Measurements from ENCODE around the gene DUS1L.

The DUS1L gene

DNA sequence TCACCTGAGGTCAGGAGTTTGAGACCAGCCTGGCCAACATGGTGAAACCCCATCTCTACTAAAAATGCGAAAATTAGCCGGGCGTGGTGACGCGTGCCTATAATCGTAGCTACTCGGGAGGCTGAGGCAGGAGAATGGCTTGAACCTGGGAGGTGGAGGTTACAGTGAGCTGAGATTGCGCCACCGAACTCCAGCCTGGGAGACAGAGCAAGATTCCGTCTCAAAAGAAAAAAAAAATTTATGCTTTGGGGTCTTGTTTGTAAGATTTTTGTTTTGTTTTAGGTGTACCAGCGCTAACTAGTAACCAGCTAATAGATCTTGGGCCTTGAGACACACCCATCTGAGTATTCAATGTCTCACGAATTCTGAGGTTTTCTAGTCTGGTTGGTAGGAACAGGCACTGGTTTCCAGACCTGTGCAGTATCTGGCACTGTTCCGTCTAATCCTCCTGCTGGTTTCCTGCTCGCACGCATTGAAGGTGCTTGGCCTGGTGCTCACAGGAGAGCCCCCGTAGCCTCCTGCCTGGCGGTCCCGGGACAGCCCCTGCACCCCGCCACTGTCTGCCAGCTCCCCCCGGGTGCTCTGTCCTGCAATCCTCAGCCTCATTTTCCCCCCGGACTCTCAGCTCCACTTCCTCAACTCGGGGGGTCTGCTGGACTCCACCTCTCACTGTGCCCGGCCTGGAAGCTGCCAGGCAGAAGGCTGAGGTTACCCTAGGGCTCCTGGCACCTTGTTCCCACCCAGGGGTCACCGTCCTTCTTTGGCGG lies 10.6 kb upstream of the DUS1L start:
- DNase-seq = no peak

DNA sequence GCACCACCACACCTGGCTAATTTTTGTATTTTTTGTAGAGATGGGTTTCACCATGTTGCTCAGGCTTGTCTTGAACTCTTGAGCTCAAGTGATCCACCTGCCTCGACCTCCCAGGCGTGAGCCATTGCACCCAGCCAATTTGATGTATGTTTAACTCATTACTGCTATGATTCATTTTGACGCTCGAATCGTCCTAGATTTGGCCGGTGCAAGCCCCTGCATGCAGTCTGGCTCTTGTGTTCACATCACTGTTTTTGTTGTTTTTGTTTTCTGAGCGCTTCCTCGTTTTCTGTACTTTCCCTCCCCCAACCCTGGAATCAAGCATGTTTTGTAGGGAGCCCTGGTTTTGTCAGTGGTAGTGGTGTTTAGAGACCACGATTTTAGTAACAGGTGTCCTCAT lies 7.8 kb upstream of the DUS1L start:
- DNase-seq = no peak

DNA sequence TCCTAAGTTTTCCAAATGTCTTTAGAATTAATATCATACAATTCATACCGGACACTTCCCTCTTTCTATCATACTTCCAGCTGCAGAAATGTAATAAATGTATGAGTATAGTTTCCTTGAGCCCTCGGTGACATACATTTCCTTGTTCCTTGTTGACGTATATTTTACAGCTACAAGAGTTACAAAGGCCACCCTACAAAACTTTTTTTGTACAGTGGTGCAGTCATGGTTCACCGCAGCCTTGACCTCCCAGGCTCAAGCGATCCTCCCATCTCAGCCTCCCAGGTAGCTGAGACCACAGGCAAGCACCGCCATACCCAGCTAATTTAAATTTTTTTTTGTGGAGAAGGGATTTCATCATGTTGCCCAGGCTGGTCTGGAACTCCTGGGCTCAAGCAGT lies 7.2 kb upstream of the DUS1L start:
- no peak for DNase-seq

DNA sequence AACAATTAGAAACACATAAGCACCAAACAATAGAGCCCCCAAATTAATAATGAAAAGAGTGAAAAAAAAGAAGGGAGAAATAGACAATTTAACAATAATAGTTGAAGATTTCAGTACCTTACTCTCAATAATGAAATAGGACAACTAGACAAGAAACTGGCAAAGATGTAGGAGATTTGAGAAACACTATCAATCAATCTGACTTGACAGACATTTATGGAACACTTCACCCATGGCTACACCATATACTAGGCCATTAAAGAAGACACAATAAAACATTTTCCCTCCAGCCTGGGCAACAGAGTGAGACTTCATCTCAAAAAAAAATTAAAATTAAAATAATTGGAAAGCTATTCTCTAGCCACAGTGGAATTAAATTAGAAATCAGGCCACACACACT lies 5.0 kb upstream of the DUS1L start:
- DNase-seq = no peak

DNA sequence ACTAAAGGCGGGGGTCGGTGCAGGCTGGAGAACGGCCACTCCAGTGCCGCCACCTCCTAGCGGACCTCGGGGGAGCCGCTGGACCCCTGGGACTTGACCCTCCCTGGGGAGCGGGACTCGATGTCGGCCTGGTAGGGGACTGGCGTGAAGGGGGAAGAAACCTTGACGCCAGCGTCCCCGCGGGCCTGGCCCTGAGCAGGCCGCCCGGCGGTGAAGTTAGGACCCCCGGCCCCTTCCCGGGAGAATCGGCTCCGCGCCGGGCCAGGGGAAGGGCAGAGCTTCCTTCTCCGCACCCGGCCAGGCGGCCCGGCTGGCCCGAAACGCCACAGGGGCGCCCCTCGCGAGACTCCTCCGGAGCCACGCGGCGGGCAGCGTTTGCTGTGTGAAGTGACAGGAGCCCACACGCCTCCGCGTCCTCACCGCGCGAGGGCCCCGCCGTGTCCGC lies 389 bp downstream of the DUS1L start:
- DNase-seq = no peak

DNA sequence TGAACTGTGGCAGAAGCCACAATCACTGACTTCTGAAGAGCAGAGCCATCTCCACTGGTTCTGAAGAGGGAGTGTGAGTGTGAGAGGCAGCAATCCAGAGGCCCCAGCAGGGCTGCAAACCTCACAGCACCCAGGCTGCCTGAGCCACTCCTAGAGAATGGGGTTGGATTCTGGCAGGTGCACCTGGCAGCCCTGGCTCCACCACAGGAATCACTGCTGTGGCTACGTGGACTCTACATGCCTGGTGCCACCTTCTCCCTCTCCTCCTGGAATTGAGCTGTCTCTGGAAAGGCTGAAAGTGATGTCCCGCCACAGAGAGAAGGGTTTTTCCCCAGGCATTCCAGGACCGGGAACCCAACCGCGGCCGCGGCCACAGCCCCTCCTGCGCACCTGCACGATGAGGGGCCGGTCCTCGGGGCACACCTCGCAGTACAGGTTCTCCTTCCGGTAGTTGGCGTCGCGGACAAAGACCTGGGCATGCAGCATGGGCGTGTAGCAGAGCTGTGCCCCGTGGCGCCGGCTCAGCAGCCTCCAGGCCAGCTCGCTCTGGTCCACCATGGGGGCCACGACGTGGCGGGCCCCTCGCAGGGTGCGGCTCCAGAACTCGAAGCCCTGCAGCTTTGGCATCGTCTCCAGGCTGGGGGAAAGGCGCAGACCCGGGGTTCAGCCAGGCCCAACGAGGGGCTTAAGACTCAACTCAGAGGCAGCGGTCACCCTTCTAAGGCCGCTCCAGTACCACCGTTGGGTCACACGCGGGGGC lies 991 bp downstream of the DUS1L start:
- no peak for DNase-seq

DNA sequence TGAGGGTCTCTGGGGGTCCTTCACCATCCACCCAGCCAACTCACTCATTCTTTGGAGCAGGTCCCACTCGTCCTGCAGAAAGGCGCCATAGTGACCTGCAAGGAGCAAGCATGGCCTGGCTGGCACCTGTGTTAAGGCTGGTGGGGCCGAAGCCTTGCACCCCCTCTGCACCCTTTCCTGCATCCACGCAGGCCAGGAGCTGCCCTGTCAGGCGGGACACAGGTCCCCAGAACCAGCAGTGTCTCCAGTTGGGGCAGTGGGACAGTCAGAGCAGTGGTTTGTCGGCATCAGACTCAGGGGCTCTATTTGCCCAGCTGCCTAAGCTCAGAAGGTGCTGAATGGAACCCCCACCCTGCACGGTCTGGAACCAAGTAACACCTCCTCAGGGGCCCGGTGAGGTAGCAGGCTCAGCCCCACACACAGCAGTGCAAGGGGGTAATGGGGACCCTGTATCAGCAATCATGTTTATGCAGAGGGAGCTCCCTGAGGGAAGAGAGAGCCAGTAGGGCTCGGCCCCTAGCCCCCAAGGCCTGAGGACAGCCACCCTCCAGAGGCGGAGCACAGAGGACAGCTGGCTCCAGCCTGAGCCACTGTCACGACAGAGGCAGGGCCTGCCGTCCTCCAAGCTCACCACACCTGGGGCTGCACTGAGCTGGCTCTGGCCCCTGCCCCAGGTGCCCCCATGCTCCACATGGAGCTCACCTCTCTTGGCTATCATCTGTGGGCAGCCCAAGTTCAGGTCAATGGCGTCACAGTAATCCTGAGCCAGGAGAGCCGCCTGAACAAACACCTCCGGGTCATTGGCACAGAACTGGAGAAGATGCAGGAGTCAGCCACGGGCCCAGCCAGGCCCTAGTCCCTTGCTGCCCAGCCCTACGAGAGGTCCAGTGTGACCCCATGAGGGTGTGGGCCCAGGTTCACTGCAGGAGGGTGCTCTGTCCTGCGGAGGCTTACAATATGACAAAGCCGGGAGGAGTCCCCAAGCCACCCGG lies 1.9 kb downstream of the DUS1L start:
- DNase-seq = no peak

DNA sequence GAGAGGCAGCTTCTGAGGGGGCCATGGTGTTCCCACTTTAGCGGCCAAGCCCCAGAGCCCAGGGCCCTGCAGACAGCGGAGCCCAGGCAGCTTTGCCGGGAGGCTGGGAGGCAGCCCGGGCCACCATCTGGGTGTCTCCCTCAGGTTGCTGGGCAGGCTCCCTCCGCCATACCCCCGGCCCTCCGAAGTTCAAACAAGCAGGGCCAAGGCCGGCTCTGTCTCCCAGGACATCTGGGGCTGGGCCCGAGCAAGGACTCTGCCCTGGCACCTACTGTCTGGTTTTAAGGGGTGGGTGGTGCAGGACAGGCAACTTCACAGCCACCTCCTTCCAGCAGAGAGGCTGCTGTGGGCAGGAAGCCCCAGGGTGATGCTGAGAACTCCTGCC lies 2.6 kb downstream of the DUS1L start:
- DNase-seq = no peak

DNA sequence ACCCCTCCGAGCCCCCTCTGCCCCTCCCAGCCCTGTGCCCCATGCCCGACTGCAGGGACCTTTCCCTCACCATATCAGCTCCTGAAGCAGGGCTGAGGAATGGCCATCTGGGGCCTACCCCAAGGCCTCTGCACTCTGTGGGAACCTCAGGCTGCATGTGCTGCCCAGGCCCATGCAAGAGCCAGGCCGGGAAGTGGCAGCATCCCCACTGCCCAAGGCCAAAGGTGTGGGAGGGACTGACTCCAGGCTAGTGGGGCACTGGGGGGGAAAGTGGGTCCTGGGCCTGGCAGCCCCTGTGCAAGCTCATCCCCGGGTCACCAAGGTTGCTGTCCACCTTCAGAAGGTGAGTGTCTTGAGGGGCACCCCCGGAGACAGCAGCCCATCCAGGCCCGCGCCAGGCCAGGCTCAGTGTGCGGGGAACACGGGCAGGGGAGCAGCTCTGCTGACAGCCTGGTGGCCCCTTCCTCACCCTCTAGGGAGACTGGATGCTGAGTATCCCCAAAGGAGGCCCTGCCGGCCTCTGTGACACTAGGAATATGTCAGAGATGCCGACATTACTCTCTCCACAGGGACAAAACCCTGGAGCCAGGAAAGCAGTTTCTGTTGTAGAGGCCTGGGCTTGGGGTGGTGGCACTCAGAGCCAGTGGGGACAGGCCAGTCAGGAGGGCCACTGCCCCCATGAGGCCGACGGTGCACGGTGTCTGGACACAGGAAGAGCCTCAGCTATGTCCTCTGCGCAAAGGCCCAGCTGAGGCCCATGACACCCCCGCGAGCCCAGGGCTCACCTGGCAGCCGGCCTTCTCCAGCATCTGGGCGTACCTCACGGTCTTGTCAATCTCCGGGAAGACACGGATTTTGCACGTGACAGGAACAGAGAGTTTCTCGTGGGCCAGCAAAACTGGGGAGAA lies 3.3 kb downstream of the DUS1L start:
- DNase-seq = no peak

DNA sequence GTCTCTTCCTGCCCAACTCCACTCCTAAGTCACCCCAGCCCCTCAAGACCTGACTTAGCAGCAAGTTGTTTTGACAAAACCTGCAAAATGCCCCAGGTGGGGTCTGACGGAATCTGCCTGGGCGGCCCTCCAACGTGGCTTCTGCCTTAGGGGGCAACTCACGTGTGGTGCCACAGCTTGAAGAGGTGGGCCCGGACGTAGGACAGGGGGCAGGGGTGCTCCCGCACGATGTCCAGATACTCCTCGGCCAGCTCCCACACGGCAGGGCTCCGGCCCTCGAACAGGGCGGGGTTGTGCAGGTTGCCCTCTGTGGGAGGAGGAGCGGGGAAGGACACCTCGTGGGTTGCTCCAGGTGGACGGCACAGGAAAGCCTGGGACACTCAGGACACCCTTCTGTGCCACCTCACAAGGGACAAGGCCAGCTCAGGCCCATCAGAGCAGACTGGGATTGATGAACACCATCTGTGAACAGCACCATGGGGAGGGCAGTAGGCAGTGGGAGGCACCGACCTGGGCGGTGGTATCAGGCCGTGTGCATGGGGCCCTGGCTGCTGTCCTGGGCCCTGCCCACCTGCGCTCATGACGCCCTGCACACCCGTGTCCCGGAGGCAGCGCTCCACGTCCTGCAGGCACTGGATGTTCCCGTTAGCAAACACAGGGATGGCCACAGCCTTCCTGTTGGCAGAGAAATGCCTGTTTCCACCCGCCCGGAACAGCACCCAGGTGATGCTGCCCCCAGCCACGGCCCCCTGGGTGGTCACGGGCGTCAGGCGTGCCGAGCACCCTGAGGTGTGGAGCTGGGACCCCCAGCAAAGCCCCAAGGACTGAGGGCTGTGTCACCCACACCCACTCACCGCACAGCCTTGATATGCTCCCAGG lies 4.3 kb downstream of the DUS1L start:
- DNase-seq = no peak

DNA sequence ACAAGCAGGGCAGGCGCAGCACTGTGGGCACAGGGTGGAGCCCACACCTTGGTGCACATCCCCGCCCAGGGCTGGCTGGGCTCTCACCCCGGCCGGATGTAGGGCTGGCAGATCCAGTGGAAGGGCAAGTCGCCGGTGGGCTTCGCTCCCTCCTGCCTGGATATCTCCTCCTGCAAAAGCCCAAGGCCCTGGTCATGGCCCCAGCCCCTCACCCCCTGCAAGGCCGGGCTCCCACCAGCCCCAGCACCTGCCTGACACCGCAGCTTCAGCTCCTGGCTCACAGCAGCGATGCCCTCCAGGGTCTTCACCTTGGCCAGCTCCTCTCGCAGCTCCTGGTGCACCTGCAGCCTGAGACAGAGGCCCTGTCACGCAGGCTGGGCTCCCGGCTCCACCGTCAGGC lies 5.0 kb downstream of the DUS1L start:
- no peak for DNase-seq

DNA sequence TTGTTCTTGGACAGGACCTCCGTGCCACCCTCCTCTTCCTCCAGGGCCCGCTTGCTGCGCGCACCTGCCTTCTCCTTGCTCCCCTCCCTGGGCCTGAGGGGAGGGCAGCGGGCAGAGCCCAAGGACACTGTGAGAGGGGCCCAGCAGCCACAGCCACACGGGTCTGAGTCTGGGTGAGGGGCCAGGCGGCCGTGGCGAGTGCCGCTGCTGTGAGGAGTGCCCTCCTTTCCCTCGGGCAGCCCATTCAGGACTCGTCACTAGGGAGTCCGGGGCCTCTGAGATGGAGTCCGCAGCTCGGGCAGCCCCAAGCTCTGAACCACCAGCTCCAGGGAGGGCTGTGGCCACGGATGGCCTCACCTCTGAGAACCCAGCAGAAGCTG lies 5.6 kb downstream of the DUS1L start:
- DNase-seq = no peak

DNA sequence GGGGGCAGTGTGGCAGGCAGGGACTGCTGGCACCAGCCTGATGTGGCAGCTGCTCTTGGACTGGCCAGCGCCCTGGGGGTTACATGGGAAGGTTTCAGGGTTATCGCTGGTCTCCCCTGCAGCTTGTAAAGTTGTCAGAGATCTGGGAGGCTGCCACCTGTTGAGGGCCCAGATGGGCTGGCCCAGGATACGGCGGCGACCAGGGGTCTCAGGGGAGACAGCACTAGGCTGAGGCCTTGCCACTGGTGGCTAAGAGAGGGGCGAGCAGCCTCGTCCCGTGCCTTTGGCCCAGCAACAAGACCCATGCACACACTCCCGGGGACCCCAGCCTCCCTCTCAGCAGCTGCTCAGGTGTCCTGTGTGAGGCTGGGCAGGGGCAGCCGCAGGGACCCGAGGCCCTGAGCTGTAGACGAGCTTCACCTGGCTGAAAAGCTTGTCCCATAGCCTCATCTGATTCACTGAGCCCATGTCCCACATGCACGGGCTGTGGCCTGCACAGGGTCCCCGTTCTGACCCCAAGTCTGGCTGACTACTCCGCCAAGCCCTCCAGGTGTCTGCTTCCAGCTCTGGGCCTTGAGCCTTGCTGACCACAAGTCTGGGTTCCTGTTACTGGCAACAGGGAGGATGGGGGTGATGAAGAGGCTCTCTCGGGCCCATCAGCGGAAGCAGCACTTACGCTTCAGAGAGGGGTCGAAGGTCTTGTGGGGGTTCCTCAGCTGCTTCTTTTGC lies 6.2 kb downstream of the DUS1L start:
- no peak for DNase-seq

DNA sequence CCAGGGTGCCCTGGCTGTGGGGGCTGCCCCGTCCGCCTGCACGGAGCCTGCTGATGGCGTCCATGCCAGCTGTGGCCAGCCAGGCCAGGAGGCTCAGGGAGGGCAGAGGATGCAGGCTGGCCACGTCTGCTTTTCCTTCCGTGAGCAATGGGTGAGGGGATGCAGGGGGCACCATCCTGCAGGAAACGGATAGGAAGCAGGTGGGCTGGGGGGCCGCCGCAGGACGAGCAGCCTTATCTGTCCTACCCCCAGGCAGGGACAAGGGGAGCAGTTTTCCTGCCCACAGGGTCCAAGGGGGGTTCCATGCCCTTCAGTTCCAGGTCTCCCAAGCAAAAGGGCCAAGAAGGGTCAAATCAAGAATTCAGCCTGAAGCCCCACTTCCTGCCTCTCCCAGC lies 6.8 kb downstream of the DUS1L start:
- DNase-seq = no peak

DNA sequence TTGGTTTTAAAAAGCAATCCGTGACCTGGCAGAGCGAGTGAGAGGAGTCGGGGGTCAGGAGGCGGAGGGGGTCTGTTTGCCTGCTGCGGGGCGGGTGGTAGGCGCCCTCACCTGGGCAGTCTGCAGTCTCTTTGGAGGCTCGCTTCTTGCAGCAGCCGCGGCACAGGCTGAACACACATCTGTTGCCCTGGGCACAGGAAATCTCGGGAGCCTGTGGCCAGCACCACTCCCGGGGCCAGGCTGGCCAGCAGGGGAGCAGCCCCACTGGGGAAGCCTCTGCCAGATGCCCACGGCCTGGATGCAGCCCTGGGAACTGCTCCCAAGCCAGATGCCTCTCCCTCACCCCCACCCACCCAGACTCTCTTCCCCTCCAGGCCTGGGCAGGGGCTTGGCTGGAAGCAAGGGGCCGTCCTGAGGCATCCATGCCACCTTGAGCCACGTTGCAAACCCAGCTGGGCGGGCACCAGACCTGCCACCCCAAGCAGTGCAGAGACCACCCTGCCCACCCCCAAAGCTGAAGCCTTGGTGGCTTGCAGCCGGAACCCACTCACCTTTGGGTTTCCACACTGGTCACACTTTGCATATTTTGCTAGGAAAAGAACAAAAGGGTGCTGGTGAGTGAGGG lies 7.3 kb downstream of the DUS1L start:
- DNase-seq = no peak

DNA sequence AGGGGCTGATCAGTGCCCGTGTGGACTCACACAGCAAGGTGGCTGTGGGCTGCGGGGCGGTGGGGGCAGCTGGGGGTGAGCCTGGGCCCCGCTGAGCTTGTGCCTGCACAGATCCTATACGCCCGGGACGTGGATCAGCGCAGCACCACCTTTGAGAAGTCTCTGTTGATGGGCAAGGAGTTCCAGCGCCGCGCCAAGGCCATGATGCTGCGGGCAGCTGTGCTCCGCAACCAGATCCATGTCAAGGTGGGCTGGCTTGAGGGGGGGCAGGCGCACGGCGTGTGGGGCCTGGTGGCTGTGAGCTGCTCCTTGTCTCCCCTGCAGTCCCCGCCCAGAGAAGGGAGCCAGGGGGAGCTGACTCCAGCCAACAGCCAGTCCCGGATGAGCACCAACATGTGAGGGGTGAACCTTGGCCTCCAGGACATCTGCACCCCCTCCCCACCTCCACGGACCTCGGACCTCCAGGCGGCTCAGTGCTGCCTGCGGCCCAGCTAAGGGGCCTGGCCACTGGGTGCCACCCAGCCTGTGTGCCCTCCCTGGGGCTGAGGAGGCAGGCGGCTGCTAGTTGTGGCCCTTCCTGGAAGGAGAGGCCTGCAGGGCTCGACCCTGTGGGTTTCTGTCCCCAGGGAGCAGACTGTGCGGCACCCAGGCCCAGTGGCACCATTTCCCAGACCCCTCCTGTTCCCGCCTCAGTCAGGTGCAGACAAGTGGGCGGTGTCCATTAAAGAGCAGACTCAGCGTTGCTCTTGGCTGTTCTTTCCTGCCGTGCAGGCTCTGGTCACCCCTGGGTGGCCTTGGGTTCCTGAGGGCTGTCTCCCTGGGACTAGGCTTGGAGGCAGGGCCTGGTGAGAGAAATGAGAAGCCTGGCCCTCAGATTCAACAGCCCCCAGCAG lies 8.6 kb downstream of the DUS1L start:
- DNase-seq = no peak

DNA sequence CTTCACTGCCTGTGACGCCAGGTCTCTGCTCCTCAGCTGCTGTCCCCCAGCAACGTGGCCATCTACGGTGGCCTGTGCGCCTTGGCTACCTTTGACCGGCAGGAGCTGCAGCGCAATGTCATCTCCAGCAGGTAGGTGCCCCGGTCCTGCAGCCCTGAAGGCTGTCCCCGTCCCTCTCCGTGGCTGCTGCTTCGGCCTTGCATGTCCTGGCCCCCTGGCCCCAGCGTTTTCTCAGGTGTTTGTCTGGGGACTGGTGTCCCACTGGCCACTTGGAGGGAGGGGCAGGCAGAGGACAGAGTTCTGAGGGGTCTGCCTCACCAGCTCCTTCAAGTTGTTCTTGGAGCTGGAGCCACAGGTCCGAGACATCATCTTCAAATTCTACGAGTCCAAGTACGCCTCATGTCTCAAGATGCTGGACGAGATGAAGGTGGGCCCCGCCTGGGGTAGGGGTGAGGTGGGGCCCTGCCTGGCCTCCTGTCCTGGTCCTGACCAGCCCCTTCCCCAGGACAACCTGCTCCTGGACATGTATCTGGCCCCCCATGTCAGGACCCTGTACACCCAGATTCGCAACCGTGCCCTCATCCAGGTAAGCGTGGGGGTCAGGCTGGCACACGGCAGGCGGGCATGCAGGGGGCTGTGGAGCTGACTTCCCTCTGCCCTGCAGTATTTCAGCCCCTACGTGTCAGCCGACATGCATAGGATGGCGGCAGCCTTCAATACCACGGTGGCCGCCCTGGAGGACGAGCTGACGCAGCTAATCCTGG lies 9.5 kb downstream of the DUS1L start:
- DNase-seq = no peak

All from SIG-M5 (cell line).